NOMO-1 treated with DMSO at 0.1 percent for 48 hours (cell line): Measurements from ENCODE around the gene CCL21.

Source experiments
- DNase-seq: peaks from one replicate; lab custom pipeline; 2025; ENCODE audit not compliant: unreplicated experiment; lab: John Stamatoyannopoulos, UW

CCL21 gene

DNA sequence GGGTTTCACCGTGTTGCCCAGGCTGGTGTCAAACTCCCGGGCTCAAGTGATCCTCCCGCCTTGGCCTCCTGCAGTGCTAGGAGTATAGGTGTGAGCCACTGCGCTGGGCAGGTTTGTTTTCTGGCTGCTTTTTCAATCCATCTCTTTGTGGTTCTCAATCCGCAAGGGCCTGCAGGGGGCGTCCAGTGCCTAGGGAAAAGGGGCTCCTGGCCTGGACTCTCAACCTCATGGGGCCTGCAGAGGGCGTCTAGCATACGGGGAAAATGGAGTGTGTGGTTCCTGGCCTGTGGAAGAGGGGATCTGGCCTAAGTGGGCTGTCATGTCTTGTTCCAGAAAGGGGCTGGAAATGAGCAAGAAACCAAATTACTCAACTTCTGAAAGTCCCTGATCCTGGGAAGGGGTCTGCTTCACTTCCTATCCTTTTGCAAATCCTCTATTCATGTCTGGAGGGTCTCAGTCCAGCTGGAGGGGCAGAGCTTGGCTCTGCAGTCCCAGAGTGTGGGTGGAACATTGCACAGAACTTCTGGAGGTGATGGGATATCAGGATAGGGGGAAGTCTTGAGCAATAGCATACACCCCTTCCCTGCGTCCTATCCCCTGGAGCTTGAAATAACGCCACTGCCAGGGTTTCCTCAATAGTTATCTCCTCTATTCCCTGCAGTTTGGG lies 34.8 kb downstream of the CCL21 start:
- peak; percentile 50 for DNase-seq

DNA sequence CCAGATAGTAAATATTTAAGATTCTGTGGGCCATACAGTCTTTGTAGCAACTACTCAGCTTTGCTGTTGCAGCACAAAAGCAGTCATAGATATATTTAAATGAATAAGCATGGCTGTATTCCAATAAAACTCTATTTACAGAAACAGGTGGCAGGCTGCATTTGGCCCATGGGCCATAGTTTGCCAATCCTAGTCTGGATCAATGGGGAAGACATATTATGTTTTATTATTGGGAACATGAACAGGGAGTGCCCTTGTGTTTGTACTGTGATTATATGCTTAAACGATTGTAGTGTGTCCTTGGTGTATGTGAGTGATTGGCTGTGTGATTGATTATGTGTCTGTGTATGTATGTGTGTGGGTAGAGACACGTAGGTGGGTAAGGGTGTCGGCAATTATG lies 35.5 kb downstream of the CCL21 start:
- no peak for DNase-seq

DNA sequence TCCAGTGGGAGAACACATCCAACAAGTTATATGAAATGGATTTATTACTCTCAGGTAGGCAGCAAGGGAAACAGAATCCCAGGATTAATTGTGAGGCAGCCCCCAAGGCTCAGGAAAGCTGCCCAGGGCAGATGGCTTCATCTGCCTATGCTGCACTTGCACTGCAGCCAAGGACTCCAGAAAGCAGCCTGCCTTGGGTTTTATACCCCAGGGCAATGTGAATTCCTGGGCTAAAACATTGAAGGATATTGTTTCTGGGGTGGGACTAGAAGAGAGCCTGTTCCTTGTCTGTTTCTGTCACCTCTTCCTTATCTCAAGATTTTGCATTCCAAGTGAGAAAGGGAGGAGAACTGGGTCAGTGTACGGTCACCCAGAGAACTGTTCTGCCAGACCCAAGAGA lies 38.6 kb downstream of the CCL21 start:
- no peak for DNase-seq

DNA sequence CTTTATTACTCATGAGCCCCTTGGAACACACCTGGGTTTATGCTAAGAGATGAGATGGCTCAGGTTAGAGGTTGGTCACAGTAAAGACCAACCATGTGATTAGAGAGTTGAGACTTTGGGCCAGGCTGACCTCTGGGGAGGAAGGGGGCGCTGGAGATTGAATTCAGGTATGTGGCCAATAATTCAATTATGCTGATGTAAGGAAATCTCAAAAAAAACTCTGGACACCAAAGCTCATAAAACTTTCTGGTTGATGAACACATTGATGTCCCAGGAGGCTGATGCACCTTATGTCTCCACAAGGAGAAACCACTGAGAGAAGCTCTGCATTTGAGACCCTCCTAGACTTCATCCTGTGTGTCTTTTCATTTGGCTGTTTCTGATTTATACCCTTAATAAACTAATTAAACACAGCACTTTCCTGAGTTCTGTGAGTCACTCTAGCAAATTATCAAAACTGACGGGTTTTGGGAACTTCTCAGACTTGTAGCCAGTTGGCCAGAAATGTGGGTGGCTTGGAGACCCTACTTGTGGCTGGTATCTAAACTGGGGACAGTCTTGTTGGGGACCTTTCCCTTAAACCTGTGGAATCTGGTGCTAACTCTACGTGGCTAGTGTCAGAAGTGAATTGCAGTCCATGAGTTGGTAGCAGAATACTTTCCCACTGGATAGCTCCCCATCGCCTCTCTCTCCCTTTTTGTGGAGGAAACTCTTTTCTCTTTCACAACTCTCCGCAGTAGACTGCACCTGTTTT lies 40.0 kb downstream of the CCL21 start:
- DNase-seq: no peak

DNA sequence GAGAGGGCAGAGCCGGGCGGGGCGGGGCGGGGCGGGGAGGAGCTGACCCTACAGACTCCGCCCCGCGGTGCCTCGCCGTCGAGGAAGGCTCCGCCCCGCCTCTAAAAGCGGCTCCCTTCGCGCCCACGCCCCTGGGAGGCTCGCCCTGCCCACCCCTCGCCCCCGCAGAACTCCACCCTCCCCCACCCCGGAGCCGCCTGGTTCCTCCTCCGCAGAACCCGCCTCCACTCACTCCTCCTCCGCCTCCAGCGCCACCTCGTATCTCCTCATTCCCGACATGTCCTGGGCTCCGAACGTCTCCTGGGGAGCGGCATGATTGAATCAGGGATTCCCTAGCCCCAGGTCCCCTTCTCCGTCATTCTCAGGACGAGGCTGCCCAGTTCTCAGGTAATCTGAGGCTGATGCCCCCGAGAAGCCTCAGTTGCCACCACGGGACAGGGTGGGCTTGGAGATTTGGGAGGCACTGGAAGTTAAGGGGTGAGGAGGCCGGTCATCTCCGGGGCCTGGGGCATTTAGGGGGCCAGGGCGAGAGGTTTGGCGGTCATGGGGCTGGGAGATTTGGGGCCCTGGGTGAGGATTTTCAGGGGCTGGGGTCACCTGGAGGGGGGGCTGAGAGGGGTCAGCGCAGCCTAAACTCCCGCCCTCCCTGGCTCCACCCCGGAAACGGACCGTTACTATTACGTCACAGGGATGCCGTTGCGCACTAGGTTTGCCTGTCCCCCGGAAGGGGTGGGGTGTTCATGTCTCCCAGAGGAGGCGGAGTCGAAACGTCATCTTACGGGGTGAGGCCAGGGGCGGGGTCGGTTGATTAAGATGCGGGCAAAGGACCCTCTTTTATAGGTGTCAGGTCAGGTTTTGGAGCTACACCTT lies 44.3 kb downstream of the CCL21 start:
- peak; percentile 95 for DNase-seq

DNA sequence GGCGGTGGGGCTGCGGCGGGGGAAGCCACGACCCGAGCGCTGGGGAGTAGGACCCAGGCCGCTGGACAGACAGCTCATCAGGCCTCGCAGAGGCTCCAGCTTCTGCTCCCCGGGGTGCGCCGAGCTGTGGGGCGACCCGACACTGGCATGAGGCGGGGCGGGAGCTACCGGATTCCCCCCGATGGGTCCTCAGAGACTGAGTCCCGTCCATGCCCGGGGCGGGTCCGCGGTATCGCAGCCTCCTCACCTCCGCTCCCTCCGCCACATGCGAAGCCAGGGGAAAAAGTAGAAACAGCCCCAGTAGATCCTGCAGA lies 44.9 kb downstream of the CCL21 start:
- DNase-seq: no peak

DNA sequence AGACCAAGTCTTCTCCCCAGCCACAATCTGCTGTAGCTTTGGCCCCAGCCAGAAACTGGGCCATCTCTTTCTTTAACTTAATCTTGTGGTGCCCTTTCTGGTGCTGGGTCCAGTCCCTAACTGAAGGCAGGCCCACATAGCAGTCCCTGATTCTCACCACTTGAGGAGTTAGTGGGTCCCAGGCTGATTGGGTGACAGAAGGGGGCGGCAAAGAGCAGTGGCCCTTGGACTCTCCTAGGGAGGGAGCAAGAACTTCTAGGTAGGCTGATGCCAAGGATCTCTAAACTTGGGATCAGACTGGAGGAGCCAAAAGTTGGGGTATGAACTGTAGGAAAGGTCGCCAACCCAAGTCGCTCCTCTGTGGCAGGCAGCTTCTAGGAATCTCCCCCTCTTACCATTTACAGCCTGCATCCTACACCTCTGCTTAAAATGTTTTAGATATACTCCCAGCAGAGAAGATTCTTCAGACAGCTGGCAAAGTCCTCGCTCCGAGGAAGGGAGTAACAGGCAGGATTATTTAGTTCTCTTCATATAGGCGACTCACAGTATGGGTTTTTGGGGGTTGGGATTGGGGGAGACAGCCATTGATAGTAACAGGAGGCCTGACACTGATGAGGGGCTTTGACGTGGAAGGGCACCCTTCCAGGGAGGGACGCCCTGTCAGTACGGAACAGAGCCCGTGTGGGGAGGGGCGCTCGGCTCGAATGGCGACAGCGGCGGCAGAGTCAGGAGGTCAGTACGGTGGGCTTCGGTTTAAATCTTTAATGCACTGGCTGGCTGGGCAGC lies 45.5 kb downstream of the CCL21 start:
- DNase-seq: peak; percentile 86

DNA sequence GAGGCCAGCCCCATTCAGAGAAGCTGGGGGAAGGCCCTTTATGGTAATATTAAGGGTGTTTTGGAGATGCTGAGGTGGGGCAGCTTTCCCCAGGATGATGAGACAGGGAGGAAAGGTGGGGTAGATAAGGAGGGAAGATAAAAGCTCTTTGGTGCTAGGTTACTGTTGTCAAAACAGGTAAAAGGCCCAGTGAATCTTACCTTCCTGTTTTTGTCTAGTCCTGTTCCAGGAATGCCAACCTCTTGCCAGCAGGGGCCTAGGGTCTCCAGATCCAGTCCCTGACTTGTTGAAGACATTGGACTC lies 46.7 kb downstream of the CCL21 start:
- DNase-seq: no peak

DNA sequence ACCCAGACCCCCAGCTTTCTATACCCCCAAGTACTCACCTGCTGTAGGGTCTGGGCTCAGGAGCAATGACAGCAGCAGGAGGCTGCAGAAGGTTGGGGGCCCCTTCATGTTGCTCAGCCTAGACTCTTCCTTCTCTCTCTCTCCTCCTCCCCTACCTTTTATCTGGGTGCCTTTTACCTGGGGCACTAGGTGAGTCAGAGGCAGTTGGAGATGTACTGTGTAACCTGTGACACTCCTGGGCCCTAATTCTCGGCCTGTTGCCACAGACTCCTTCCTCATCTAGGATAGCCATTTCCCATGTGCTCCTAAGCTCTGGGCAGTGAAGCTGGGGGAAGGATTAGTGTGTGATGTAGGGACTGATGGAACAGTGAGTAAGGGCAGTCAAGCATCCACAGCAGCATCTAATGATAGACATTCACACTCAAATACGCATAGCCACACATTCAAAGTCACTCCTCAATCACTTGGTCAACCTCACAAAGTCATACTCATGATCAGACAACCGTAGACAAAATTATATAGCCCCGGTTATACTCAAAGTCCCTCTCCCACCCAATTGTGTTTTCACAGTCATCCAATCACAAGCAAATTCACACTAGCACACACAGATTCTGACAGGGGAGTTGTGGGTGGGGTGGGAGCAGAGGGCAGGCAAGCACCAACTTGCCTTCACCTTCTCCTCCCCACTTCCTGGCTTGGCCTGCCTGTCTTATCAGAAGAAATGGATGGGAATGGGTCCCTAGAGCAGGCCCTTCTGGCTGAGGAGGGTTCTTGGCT lies 47.2 kb downstream of the CCL21 start, which contains the start of gene CCL27:
Gene CCL27 (minus strand): TSS at position 132 of the 777 bp plus-strand sequence. CDS start 24 bp downstream, at position 108.
- DNase-seq: no peak

DNA sequence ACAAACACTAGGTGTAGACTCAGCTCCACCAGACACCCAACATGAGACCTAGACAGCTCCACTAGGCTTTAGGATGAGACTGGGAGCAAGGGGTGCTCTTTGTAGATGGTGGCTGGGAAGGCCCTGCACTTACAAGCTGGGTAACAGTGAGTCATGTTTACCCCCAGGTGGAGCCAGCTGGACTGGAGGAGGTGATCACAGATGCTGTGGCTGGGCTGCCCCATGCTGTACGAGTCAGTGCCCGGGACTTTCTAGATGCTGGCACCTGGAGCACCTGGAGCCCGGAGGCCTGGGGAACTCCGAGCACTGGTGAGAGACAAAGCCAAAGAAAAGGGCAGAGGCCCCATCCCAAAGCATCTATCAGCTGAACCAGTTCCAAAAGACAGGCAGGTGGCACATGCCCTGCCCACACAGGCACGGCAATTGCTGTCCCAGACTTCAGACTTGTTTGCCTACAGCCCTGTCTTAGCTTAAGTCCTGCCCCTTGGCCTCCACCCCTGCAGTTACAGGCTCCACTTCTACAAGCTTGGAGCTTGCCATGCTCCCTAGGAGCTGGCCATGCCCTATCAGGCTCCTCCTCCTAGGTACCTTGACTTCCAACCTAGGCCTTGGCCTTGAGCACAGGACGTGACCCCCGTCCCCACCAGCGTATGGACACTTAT lies 50.2 kb downstream of the CCL21 start:
- DNase-seq: no peak
